GM21423 (cell line): ENCODE data around the gene ATP4B.

Experiments
- ATAC-seq: cut with Tn5 transposase; IDR thresholded peaks from one replicate; pipeline ENCODE4 v1.9.1; 2021; ENCODE audit warnings: mild to moderate bottlenecking, moderate library complexity; ENCODE audit not compliant: unreplicated experiment

ATP4B gene

GRCh38 chr13:113643593-113643992 is 14.4 kb downstream of the ATP4B start:
- no peak for ATAC-seq

- ATAC-seq: no peak
These were observed 15.4 kb downstream of the ATP4B start for GRCh38 chr13:113642563-113642962.

- no peak for ATAC-seq
These were observed 16.6 kb downstream of the ATP4B start for GRCh38 chr13:113641426-113641825.

GRCh38 chr13:113639616-113640262 is 18.3 kb downstream of the ATP4B start:
- no peak for ATAC-seq

GRCh38 chr13:113638806-113639205 is 19.2 kb downstream of the ATP4B start:
- no peak for ATAC-seq

DNA sequence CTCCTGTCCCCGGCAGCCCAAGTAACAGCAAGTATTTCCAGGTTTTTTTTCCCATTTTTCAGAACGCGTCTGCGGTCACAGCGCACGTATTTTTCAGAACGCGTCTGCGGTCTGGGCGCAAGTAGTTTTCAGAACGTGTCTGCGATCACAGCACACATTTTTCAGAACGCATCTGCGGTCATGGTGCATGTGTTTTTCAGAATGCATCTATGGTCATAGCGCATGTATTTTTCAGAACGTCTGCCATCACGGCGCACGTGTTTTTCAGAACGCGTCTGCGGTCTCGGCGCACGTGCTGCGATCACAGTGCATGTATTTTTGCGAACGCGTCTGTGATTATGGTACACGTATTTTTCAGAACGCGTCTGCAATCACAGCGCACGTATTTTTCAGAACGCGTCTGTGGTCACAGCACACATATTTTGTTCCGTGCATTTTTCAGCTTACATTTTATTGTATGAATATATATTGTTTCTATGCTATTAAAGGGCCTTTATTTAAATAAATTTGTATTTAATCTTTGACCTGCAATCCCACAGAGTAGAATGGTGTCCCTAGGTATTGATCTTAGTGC is 19.7 kb downstream of the ATP4B start:
- ATAC-seq: no peak

- no peak for ATAC-seq
These were observed 20.5 kb downstream of the ATP4B start for GRCh38 chr13:113637262-113638160.

DNA sequence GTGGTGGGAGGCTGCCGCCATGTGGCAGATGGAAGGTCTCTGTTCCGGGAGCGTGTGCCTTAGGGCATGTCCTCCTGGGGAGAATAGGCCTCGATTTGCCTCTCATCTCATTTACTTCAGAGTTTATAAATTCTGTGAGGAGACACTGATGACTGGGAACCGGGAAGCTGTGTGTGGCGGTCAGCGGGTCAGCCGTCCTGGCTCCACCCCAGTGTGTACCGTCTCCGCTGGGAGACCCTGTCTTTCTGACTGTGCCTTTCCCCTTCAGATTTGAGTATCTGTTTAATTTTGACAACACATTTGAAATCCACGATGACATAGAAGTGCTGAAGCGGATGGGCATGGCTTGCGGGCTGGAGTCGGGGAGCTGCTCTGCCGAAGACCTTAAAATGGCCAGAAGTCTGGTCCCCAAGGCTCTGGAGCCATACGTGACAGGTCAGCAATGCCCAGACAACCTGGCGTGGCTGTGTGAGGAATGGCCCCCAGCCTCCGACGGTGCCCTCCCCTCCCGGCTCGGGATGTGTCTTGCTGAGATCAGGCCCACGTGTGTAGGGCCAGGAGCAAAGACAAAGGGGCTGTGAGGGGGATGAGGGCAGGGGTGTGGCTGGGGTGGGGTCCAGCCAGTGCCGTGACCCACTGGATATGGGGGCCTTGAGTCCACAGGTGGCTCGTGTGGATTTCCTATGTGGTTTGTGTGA is 21.6 kb downstream of the ATP4B start:
- ATAC-seq: no peak

DNA sequence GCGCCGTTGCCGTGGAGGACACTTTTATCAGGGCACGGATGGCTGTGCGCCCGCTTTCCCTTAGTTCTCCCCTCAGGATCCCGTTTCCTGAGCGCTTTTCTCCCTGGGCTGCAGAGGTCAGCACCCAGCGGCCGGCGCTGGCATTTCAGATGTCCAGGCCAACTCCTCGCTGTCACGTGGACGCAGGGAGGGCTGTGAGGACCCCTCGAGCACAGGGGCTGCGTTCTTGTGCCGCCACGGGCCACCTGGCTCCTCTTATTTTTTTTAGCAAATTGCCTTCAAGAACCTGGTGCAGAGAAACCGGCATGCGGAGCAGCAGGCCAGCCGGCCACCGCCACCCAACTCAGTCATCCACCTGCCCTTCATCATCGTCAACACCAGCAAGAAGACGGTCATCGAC is 22.3 kb downstream of the ATP4B start:
- ATAC-seq: no peak

DNA sequence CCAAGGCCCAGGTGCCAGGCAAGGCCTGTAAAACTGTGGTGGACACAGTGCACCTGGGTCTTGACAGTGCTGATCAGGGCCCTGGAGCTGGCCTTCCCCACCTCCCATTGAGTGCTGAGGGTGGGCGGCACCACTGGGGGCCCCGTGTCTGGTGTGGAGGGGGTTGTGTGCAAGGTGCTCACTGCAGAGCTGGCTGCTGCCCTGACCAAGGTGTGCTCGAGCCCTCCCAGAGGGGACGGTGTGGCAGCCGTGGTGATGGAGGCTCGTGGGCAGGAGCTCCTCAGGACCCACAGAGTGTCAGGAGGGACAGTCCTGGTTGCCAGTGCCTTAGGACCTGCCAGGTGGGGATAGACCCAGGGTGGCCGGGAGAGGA is 23.0 kb downstream of the ATP4B start:
- no peak for ATAC-seq

DNA sequence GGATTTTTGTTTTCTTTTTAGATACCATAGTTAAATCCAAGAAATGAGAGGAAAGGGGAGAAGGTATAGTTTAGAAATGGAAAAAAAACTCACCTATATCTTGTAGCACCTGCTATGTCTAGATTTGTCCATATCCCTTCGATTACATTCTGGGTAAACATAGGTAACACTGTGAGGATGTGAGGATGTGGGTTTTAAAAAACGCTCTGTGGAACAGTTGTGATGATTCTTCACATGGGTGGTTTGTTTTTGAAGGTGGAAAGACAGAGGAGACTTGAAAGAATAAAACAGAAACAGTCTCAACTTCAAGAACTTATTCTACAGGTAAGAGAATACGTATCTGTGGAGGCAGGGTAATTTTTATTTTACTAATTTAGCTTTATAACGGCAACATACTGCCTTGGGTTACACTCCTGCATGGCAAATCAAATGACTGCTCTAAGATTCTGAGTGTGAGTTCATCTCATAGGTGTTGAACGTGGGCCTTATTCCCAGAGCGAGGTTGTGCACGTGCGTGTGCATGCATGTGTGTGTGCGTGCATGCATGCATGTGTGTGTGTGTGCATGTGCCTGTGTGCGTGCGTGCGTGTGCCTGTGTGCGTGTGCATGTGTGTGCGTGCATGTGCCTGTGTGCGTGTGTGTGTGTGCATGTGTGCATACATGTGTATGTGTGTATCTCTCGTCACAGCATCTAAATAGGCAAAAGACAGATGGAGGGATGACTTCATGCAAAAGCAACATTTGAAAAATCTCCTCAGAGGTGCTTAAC is 23.5 kb downstream of the ATP4B start:
- ATAC-seq: no peak

- no peak for ATAC-seq
These were observed 24.5 kb downstream of the ATP4B start for GRCh38 chr13:113633485-113633873.

- ATAC-seq: no peak
These were observed 25.1 kb downstream of the ATP4B start for GRCh38 chr13:113632706-113633484.

GRCh38 chr13:113631341-113632095 is 26.5 kb downstream of the ATP4B start:
- no peak for ATAC-seq

DNA sequence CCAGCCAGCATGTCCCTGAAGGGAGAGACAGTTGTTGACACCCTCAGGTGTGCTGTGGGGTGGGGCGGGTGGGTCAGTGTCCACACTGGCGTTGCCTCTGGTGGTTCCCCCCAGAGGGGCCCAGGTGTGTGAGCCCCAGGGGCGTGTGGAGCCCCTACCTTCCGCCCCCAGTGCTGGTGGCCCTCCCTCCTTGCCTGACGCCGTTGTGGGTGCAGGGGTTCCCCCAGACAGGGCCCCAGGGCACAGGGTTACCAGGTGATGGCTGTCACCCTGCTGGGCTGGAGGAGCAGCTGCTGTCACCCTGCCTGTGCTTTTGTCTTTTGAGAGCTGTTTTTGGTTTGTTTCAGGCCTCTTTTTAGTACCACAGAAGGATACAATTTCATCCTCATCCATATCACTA is 27.2 kb downstream of the ATP4B start:
- ATAC-seq: no peak

GRCh38 chr13:113630296-113630695 is 27.7 kb downstream of the ATP4B start:
- no peak for ATAC-seq

- no peak for ATAC-seq
These were observed 28.1 kb downstream of the ATP4B start for GRCh38 chr13:113629866-113630265.

GRCh38 chr13:113628291-113629270 is 29.4 kb downstream of the ATP4B start:
- ATAC-seq: no peak
